ENCODE results near the gene MEIS3.

MEIS3 gene

DNA sequence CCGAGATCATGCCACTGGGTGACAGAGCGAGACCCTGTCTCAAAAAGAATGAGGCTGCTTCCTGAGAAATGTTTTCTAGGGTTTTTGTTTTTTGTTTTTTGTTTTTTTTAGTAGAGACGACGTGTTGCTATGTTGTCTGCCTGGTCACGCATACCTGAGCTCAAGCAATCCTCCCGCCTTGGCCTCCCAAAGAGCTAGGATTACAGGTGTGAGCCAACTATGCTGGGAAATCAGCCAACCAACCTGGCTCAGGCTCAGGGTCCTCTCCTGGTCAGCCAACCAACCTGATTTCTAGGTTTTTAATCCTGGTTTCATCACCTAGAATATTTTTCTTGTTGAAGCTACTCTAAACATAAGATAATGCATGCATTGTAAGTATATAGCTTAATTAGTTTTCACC lies 62.4 kb downstream of the MEIS3 start:
- no peak for DNase-seq

DNA sequence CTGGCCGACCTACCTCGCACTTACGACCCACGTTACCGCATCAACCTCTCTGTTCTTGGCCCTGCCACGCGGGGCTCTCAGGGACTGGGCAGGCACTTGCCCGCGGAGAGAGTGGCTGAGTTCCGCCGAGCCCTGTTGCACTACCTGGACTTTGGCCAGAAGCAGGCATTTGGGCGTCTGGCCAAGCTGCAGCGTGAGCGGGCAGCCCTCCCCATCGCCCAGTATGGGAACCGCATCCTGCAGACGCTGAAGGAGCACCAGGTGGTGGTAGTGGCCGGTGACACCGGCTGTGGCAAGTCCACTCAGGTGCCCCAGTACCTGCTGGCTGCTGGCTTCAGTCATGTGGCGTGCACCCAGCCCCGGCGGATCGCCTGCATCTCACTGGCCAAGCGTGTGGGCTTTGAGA lies 66.0 kb downstream of the MEIS3 start:
- DNase-seq = no peak

Data from femur (tissue), 1 donor.